Activated naive CD4-positive, alpha-beta T cell treated with anti-CD3 and anti-CD28 coated beads for 36 hours (primary cell): Measurements from ENCODE around the gene BTBD6. TPM values are rescaled to one million over a fixed set of nuclear protein-coding genes. Genes with fewer than 3 reads are reported as not detected.

Source experiments
- CTCF ChIA-PET: fragments of 350-600 bp; sonication (Branson Sonifier 250); formaldehyde crosslinking; loops from one replicate; lab custom pipeline; 2021; ENCODE audit warnings: antibody characterized with exemption; lab: Charles Lee
- DNase-seq: peaks from one replicate; pipeline ENCODE4 v3.0.0-alpha.2; 2020
- H3K27ac Mint-ChIP-seq: one replicate; pipeline ENCODE4 v1.8.0; 2021; ENCODE audit warnings: mild to moderate bottlenecking, mixed read lengths
- H3K27me3 Mint-ChIP-seq: one replicate; pipeline ENCODE4 v1.8.0; 2021; ENCODE audit warnings: low read depth, mixed read lengths
- H3K36me3 Mint-ChIP-seq: one replicate; pipeline ENCODE4 v1.8.0; 2021; ENCODE audit warnings: low read depth, mixed read lengths
- H3K4me1 Mint-ChIP-seq: one replicate; pipeline ENCODE4 v1.8.0; 2021; ENCODE audit warnings: low read depth, mixed read lengths
- H3K4me3 Mint-ChIP-seq: one replicate; pipeline ENCODE4 v1.8.0; 2021; ENCODE audit warnings: mild to moderate bottlenecking, moderate library complexity, mixed read lengths
- H3K9me3 Mint-ChIP-seq: one replicate; pipeline ENCODE4 v1.8.0; 2021; ENCODE audit warnings: mixed read lengths
- intact Hi-C: fragments of 100-400 bp; cut with micrococcal nuclease; formaldehyde crosslinking; loops from one replicate; pipeline ENCODE4 v1.15.1; 2023
- total RNA-seq, 2 experiments: library from RNA; stranded (reverse); gene quantifications; one replicate each; pipeline ENCODE4 v1.2.3, GENCODE V29; 2021

BTBD6 gene
- total RNA-seq, 2 experiments from 2014 or later: 24.6 to 25.6 TPM

GRCh38 chr14:105223260-105223659, 25.1 kb upstream of the BTBD6 start:
- no peak for DNase-seq
- H3K27me3 Mint-ChIP-seq: no peaks in the 10 kb centered on the region
- intact Hi-C loops: no loop called here
- H3K27ac Mint-ChIP-seq: no peak overlapping the region
- H3K36me3 Mint-ChIP-seq: peaks cover 19% of the 10 kb centered on the region
- no peaks in the 10 kb centered on the region for H3K4me1 Mint-ChIP-seq
- CTCF ChIA-PET: interaction anchor here (0.6 kb wide), 1 partner anchor 9 kb away, joined by 3 read pairs; no protein-coding TSS in a partner anchor
- no peaks in the 10 kb centered on the region for H3K9me3 Mint-ChIP-seq
- H3K4me3 Mint-ChIP-seq: no peak overlapping the region

- Mint-ChIP-seq H3K9me3 (no peaks in the 10 kb centered on the region), H3K4me3 (no peak overlapping the region), H3K36me3 (peaks cover 18% of the 10 kb centered on the region), H3K4me1 (no peaks in the 10 kb centered on the region), H3K27me3 (no peaks in the 10 kb centered on the region), H3K27ac (no peak overlapping the region)
- CTCF ChIA-PET: interaction anchor here (0.6 kb wide), 1 partner anchor 10 kb away, joined by 3 read pairs; no protein-coding TSS in a partner anchor
- intact Hi-C loops: no loop called here
- no peak for DNase-seq
Observed at GRCh38 chr14:105223770-105224544, 24.4 kb upstream of the BTBD6 start.

GRCh38 chr14:105224845-105225570, 23.3 kb upstream of the BTBD6 start:
- DNase-seq: no peak
- no peak overlapping the region for H3K27ac Mint-ChIP-seq
- no peaks in the 10 kb centered on the region for H3K4me1 Mint-ChIP-seq
- H3K27me3 Mint-ChIP-seq: no peaks in the 10 kb centered on the region
- H3K36me3 Mint-ChIP-seq: peaks cover 18% of the 10 kb centered on the region
- intact Hi-C loops: no loop called here
- CTCF ChIA-PET: no interaction called here
- H3K9me3 Mint-ChIP-seq: no peaks in the 10 kb centered on the region
- no peak overlapping the region for H3K4me3 Mint-ChIP-seq

GRCh38 chr14:105226198-105226597, 22.1 kb upstream of the BTBD6 start:
- Mint-ChIP-seq H3K9me3 (no peaks in the 10 kb centered on the region), H3K36me3 (peaks cover 17% of the 10 kb centered on the region), H3K27me3 (no peaks in the 10 kb centered on the region), H3K27ac (no peak overlapping the region), H3K4me3 (no peak overlapping the region), H3K4me1 (no peaks in the 10 kb centered on the region)
- no peak for DNase-seq
- CTCF ChIA-PET: interaction anchor here (0.5 kb wide), 1 partner anchor 180 kb away, joined by 3 read pairs; no protein-coding TSS in a partner anchor
- intact Hi-C loops: no loop called here

- no peak for DNase-seq
- H3K27ac Mint-ChIP-seq: no peak overlapping the region
- no peak overlapping the region for H3K4me3 Mint-ChIP-seq
- H3K27me3 Mint-ChIP-seq: no peaks in the 10 kb centered on the region
- intact Hi-C loops: no loop called here
- no peaks in the 10 kb centered on the region for H3K4me1 Mint-ChIP-seq
- CTCF ChIA-PET: no interaction called here
- no peaks in the 10 kb centered on the region for H3K9me3 Mint-ChIP-seq
- peaks cover 10% of the 10 kb centered on the region for H3K36me3 Mint-ChIP-seq
Observed at GRCh38 chr14:105227346-105227745, 21.0 kb upstream of the BTBD6 start.

GRCh38 chr14:105228562-105228961, 19.8 kb upstream of the BTBD6 start:
- intact Hi-C loops: no loop called here
- Mint-ChIP-seq H3K4me3 (no peak overlapping the region), H3K27ac (no peak overlapping the region), H3K9me3 (no peaks in the 10 kb centered on the region), H3K36me3 (peaks cover 9% of the 10 kb centered on the region), H3K27me3 (no peaks in the 10 kb centered on the region), H3K4me1 (no peaks in the 10 kb centered on the region)
- no peak for DNase-seq
- CTCF ChIA-PET: no interaction called here

GRCh38 chr14:105229099-105229655, 19.2 kb upstream of the BTBD6 start:
- DNase-seq: no peak
- intact Hi-C loops: no loop called here
- Mint-ChIP-seq H3K27me3 (no peaks in the 10 kb centered on the region), H3K27ac (no peak overlapping the region), H3K4me3 (no peak overlapping the region), H3K36me3 (peaks cover 5% of the 10 kb centered on the region), H3K4me1 (no peaks in the 10 kb centered on the region), H3K9me3 (no peaks in the 10 kb centered on the region)
- CTCF ChIA-PET: no interaction called here

- Mint-ChIP-seq H3K27ac (no peak overlapping the region), H3K36me3 (no peaks in the 10 kb centered on the region), H3K27me3 (no peaks in the 10 kb centered on the region), H3K4me1 (peaks cover 4% of the 10 kb centered on the region), H3K9me3 (no peaks in the 10 kb centered on the region), H3K4me3 (no peak overlapping the region)
- CTCF ChIA-PET: no interaction called here
- no peak for DNase-seq
- intact Hi-C loops: no loop called here
Observed at GRCh38 chr14:105240811-105241576, 7.3 kb upstream of the BTBD6 start.

GRCh38 chr14:105241641-105242040, 6.7 kb upstream of the BTBD6 start:
- H3K27me3 Mint-ChIP-seq: no peaks in the 10 kb centered on the region
- H3K36me3 Mint-ChIP-seq: no peaks in the 10 kb centered on the region
- no peak overlapping the region for H3K4me3 Mint-ChIP-seq
- H3K9me3 Mint-ChIP-seq: no peaks in the 10 kb centered on the region
- H3K27ac Mint-ChIP-seq: no peak overlapping the region
- DNase-seq: no peak
- H3K4me1 Mint-ChIP-seq: peaks cover 4% of the 10 kb centered on the region
- intact Hi-C loops: no loop called here
- CTCF ChIA-PET: no interaction called here

GRCh38 chr14:105244334-105244733, 4.0 kb upstream of the BTBD6 start:
- Mint-ChIP-seq H3K27ac (no peak overlapping the region), H3K27me3 (no peaks in the 10 kb centered on the region), H3K9me3 (no peaks in the 10 kb centered on the region), H3K4me1 (peaks cover 12% of the 10 kb centered on the region), H3K36me3 (peaks cover 5% of the 10 kb centered on the region), H3K4me3 (no peak overlapping the region)
- CTCF ChIA-PET: no interaction called here
- intact Hi-C loops: no loop called here
- no peak for DNase-seq

GRCh38 chr14:105247026-105247425, 1.3 kb upstream of the BTBD6 start:
- peaks cover 20% of the 10 kb centered on the region for H3K4me1 Mint-ChIP-seq
- H3K27me3 Mint-ChIP-seq: no peaks in the 10 kb centered on the region
- H3K27ac Mint-ChIP-seq: no peak overlapping the region
- CTCF ChIA-PET: no interaction called here
- peak overlapping the region; percentile 72 for H3K4me3 Mint-ChIP-seq
- no peak for DNase-seq
- intact Hi-C loops: no loop called here
- no peaks in the 10 kb centered on the region for H3K9me3 Mint-ChIP-seq
- H3K36me3 Mint-ChIP-seq: peaks cover 5% of the 10 kb centered on the region
